HG03457 (cell line): Measurements from ENCODE around the gene COL4A1.

ENCODE experiments used
- ATAC-seq: cut with Tn5 transposase; IDR thresholded peaks from one replicate; pipeline ENCODE4 v1.9.1; 2021; ENCODE audit warnings: moderate number of reproducible peaks; ENCODE audit not compliant: unreplicated experiment

Gene COL4A1

GRCh38 chr13:110228936-110229904 lies 77.7 kb downstream of the COL4A1 start:
- ATAC-seq, result no peak

DNA sequence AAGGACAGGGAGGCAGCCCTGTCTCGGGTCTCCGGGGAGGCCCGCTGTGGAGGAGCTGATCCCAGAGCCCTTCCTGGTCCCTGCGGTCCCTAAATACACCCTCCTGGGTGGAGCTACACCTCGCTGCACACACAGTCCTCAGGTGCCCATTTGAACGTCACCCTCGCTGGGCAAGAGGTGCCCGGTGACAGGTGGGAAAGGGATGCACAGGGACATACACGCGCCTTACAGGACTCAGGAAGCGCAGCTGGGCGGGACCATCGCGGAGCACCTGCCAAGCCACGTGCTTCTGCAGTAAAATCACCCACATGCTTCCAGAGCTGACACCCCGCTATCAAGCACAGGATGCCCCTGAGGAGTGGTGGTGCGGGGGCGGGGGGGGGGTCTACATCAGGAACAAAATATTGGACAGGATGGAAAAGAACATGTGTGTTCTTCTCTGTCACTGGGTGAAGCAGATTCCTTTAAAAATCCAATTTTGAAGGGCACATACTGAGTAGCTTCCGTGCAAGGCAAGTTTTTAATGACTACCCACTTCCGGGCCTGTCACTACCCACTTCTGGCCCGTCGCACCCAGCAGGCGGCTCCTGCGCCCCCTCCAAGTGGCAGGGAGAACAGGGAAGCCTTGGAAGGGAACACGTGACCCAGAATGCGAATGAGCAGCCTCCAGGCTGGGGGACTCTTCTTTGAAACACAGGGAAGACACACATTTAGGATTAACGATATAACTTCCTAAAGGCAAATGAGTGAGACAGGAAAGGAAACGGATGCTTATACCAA lies 78.9 kb downstream of the COL4A1 start:
- ATAC-seq, result no peak

DNA sequence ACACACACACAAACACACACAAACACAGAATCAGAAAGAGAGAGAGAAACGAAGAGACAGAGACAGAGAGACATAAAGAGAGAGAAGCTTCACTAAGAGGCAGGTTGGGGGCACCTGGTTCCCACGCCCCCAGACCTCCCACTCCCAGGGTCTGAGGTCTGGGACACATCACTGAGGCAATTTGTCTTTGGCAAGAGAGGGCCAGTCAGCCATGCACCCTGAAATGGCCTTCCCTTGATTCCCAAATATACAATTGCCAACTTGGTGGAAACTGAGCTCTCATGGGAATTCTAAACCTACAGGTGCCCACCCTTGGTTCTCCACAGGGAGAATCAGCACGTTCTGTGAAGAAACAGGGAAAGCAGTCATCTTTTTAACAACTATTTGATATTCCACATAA lies 79.5 kb downstream of the COL4A1 start:
- no peak for ATAC-seq

DNA sequence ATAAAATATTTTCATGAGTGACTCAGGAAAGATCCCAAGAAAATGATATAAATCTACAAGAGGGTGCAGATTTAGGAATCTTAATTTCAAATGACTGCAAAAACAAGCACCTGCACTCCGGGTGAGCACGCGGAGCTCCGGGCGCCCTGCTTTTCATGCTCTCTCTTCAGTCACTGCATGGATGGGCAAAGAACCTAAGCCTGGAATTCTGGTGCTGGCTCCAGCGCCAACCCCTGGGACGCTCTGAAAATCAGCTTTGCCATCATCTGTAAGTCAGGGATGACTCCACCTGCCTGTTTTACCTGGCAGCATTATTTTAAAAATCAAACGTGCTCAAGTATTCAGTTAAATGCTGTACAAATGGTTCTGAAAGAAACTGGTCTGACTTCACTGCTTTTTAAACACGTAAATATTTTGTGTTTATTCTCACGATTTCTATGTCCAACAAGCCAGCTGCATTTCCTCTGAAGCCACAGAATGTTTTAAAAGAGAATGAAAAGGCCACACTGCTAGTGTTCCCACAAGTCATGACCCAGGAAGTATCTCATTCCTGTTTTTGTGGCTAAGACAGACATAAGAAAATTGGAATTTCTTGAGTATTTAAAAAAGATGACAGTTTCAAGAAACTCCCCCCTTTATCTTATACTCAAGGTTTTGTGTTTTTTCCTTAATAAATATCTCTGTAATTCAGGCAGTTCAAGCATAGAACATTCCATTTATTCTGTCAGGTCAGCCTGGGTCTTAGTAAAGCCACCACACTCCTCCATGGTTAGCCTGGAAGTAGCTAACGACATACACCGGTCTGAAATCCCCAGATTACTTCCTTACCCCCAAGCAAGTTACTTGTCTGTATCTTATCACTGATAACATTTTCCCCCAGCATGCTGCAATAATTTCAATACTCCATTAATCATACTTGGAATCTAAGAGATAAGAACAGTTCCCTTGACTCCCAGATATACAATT lies 81.1 kb downstream of the COL4A1 start:
- ATAC-seq, result no peak

DNA sequence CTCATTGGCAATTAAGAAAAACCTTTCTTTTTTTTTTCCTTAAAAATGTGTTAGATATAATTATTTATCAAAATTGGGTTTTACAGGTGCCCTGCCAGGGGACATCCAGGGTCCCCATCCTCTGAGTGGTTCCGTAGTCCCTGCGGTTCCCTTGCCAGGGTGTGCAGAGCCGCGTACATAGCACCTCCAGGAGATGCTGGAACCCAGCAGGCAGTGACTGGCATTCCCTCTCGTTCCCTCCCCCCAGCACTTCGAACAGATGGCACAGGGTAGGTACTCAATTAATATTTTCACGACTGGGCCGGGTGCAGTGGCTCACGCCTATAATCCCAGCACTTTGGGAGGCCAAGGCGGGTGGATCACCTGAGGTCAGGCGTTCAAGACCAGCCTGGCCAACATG lies 82.0 kb downstream of the COL4A1 start:
- no peak for ATAC-seq

DNA sequence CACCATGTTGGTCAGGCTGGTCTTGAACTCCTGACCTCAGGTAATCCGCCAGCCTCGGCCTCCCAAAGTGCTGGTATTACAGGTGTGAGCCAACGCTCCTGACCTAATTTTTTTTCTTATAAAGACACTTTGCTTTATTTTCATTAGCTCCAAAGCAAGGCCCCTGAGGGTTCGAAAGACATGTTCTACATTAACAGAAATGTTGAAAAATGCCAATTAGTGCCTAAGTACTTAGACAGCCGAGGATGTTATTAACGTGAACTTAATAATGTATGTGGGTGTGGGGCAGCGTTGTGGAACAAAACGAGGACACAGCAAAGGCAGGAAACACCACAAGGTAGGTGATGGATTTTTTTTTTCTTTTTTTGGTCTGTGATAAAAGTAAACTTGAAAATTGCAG lies 82.4 kb downstream of the COL4A1 start:
- ATAC-seq, result no peak

- ATAC-seq, result no peak
These were observed 85.4 kb downstream of the COL4A1 start for GRCh38 chr13:110221406-110222117.

GRCh38 chr13:110220471-110220870 lies 86.5 kb downstream of the COL4A1 start:
- ATAC-seq, result no peak

GRCh38 chr13:110218581-110219201 lies 88.3 kb downstream of the COL4A1 start:
- ATAC-seq, result no peak

GRCh38 chr13:110217811-110218210 lies 89.1 kb downstream of the COL4A1 start:
- no peak for ATAC-seq

- no peak for ATAC-seq
These were observed 89.9 kb downstream of the COL4A1 start for GRCh38 chr13:110217085-110217484.

DNA sequence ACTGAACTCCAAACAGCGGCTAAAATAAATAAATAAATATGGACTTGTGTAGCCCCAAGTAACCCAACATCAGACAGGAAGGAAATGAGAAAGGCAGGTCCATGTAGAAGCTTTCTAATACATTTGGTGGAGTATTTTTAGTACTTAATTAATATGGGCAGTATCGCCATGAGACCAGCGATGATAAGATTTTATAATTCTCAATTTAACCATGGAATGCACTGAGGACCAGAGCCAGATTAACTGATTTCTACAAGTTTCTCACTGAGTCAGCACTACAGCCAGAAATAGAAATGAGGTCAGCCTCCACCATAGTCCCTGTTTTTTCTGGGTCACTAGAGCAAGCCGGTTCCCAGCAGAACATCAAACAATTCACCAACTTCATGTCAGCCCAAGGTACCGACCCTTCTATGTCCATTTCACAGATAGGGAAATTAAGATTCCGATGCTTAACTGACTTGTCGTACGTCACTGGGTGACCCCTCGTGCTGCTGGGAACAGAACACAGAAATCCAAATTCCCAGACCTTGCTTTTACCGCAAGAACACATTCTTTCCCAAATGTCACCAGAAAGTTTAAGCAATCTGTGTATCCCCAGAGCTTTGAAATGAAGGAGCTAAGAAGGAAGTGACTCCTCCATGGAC lies 90.4 kb downstream of the COL4A1 start:
- no peak for ATAC-seq

DNA sequence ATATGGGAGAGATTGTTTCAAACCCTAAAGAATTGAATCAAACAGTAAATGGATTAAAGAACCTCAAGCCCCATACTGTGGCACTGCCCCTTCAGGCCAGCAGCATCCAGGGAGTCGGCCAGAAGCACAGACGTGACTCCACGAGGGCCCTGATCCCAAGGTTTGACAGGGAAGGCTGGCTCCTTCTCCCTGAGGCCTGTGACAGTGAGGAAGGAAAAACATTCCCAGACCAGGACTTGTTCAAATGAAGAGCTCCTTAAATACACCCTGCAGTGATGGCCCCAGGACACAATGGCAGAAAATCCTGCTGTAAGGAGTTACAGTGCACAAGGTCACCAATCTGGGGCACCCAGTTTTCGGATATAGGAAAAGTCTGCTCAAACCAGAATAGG lies 91.0 kb downstream of the COL4A1 start:
- ATAC-seq, result no peak

DNA sequence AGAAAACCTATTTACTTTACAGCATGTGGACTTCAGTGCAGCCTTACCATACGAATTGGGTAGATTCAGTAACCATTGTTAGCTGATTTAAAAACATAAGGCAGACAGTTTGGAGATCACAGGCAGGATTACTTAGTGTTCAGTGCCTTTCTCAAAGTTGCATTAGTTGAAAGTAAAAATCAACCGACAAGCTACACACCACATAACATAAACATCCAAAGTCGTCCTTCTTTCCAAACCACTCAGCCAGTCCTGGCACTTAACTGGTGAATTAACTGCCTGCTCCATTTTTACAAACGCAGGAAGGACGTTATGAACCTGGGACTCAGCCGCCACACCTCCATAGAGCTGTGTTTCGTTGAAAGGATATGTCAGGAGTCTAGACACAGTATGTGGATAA lies 91.4 kb downstream of the COL4A1 start:
- ATAC-seq, result no peak

- ATAC-seq, result no peak
These were observed 92.3 kb downstream of the COL4A1 start for GRCh38 chr13:110214637-110215036.

- ATAC-seq, result no peak
These were observed 93.4 kb downstream of the COL4A1 start for GRCh38 chr13:110213461-110214074.

- ATAC-seq, result no peak
These were observed 94.4 kb downstream of the COL4A1 start for GRCh38 chr13:110212529-110212928.

DNA sequence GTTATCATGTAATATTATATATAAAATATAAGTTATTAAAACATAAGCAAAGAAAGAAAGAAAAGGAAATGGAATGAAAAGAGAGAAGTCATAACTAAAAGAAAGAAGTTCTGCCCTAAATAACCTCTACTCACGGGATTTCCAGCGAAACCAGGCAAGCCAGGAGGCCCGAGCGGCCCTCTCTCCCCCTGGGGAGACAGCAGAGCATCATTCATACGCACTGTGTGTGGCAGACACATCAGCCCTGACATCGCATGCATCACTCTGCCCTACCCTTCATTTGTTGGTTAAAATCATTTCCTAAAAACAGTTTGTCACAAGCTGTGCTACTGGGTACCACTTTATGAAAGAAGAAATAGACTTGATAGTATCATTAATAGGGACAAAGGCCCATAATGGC lies 95.2 kb downstream of the COL4A1 start:
- ATAC-seq, result no peak

GRCh38 chr13:110211046-110211445 lies 95.9 kb downstream of the COL4A1 start:
- ATAC-seq, result no peak
